PC-3 (cell line): ENCODE results near the gene PLXNC1. TPM values are rescaled to one million over a fixed set of nuclear protein-coding genes. Genes with fewer than 3 reads are reported as not detected.

ENCODE experiments used
- ATAC-seq: fragments of 200-7000 bp; cut with Tn5 transposase; 2 replicates; pipeline ENCODE4 v1.9.1; 2020; ENCODE audit warnings: mild to moderate bottlenecking, moderate library complexity
- BruUV-seq: library from RNA; stranded (reverse); fragments of 400-500 nt; replicated peaks from 2 replicates; lab custom pipeline; 2021; lab: Mats Ljungman, UMichigan
- CTCF ChIA-PET: fragments of 300-600 bp; sonication (Branson Sonifier 250); formaldehyde crosslinking; loops from one replicate; lab custom pipeline; 2022; ENCODE audit warnings: antibody characterized with exemption; lab: Charles Lee
- POLR2A ChIA-PET: fragments of 300-600 bp; sonication (Branson Sonifier 250); formaldehyde crosslinking; loops from one replicate; lab custom pipeline; 2022; ENCODE audit warnings: antibody characterized with exemption; ENCODE audit not compliant: unreplicated experiment; lab: Charles Lee
- DNase-seq: peaks from one replicate; pipeline ENCODE4 v3.0.0-alpha.2; 2015
- H2AFZ ChIP-seq: fragments of 300-600 bp; sonication (generic); 2 replicates; pipeline ENCODE4 v1.6.0; 2016; ENCODE audit warnings: antibody characterized with exemption, low read length
- H3F3A ChIP-seq: fragments of 300-600 bp; sonication (generic); one replicate; pipeline ENCODE4 v1.6.0; 2017; ENCODE audit warnings: antibody characterized with exemption, low read length, control low read depth, mild to moderate bottlenecking; ENCODE audit not compliant: unreplicated experiment
- H3K27ac ChIP-seq: fragments of 300-600 bp; sonication (generic); 2 replicates; pipeline ENCODE4 v1.5.1; 2016; ENCODE audit warnings: mild to moderate bottlenecking, low read length
- H3K27me3 ChIP-seq: fragments of 300-600 bp; sonication (generic); 2 replicates; pipeline ENCODE4 v1.6.1; 2016; ENCODE audit warnings: low read length, mixed read lengths
- H3K36me3 ChIP-seq: fragments of 300-600 bp; sonication (generic); 2 replicates; pipeline ENCODE4 v1.6.1; 2016; ENCODE audit warnings: low read depth, mixed run types, low read length, mixed read lengths
- H3K4me1 ChIP-seq: fragments of 300-600 bp; sonication (generic); 2 replicates; pipeline ENCODE4 v1.5.1; 2016; ENCODE audit warnings: low read length; ENCODE audit not compliant: insufficient read depth
- H3K4me2 ChIP-seq: fragments of 300-600 bp; sonication (generic); 2 replicates; pipeline ENCODE4 v1.6.0; 2016; ENCODE audit warnings: low read length
- H3K4me3 ChIP-seq: fragments of 300-600 bp; sonication (generic); 2 replicates; pipeline ENCODE4 v1.5.1; 2016; ENCODE audit warnings: mild to moderate bottlenecking, low read length, mixed read lengths
- H3K79me2 ChIP-seq: fragments of 300-600 bp; sonication (generic); 2 replicates; pipeline ENCODE4 v1.6.1; 2017; ENCODE audit warnings: low read length, mixed read lengths
- H3K9ac ChIP-seq: fragments of 300-600 bp; sonication (generic); 2 replicates; pipeline ENCODE4 v1.6.0; 2016; ENCODE audit warnings: mild to moderate bottlenecking, low read length
- H3K9me2 ChIP-seq: fragments of 300-600 bp; sonication (generic); replicated peaks from 2 replicates; pipeline ENCODE4 v1.6.1; 2016; ENCODE audit warnings: mixed run types, low read length, mixed read lengths
- H3K9me3 ChIP-seq: fragments of 300-600 bp; sonication (generic); 2 replicates; pipeline ENCODE4 v1.6.1; 2016; ENCODE audit warnings: low read length, mixed read lengths
- H4K20me1 ChIP-seq: fragments of 300-600 bp; sonication (generic); 2 replicates; pipeline ENCODE4 v1.6.1; 2016; ENCODE audit warnings: low read length, mixed read lengths
- CTCF ChIP-seq: fragments of 300-600 bp; sonication (generic); conservative IDR thresholded peaks from 2 replicates; pipeline ENCODE4 v1.5.1; 2017; ENCODE audit warnings: antibody characterized with exemption, low read depth, mild to moderate bottlenecking, low read length
- EZH2 ChIP-seq: fragments of 300-600 bp; sonication (generic); IDR thresholded peaks from one replicate; pipeline ENCODE4 v1.6.1; 2017; ENCODE audit warnings: antibody characterized with exemption, mild to moderate bottlenecking, low read length; ENCODE audit not compliant: unreplicated experiment
- EZH2phosphoT487 ChIP-seq: fragments of 300-600 bp; sonication (generic); IDR thresholded peaks from 2 replicates; pipeline ENCODE4 v1.6.1; 2018; ENCODE audit warnings: mild to moderate bottlenecking, antibody characterized with exemption, low read length, borderline replicate concordance
- intact Hi-C: fragments of 100-400 bp; cut with micrococcal nuclease; formaldehyde crosslinking; loops from 2 replicates; pipeline ENCODE4 v1.9.0; 2023
- total RNA-seq: library from RNA; depleted of rRNA; stranded (reverse); fragments of >200 nt; gene quantifications from 2 replicates; pipeline ENCODE4 v1.2.3, GENCODE V29; 2014

Gene PLXNC1
- total RNA-seq, 1 experiment from 2014 or later: 0.15 TPM

- Histone ChIP-seq H3K27ac (no peak overlapping the region), H2AFZ (no peak overlapping the region), H3K9ac (no peak overlapping the region), H3K4me1 (no peaks in the 10 kb centered on the region), H3K4me2 (no peak overlapping the region), H3K9me3 (no peaks in the 10 kb centered on the region), H4K20me1 (no peaks in the 10 kb centered on the region), H3K9me2 (no peaks in the 10 kb centered on the region), H3K27me3 (no peaks in the 10 kb centered on the region), H3K4me3 (no peak overlapping the region), H3F3A (no peaks in the 10 kb centered on the region), H3K79me2 (no peaks in the 10 kb centered on the region), H3K36me3 (no peaks in the 10 kb centered on the region)
- POLR2A ChIA-PET: no interaction called here
- TF ChIP-seq EZH2phosphoT487: no peak
- no peak for TF ChIP-seq EZH2
- TF ChIP-seq CTCF: no peak
- DNase-seq: no peak
- intact Hi-C loops: no loop called here
- no TSS peak for BruUV-seq
- CTCF ChIA-PET: no interaction called here
- no peak for ATAC-seq
Measured at GRCh38 chr12:94297096-94297699, 148.8 kb downstream of the PLXNC1 start.

GRCh38 chr12:94297876-94298505, 149.6 kb downstream of the PLXNC1 start:
- TF ChIP-seq CTCF: no peak
- TF ChIP-seq EZH2: no peak
- no peak for TF ChIP-seq EZH2phosphoT487
- ChIA-PET CTCF (no interaction called here), POLR2A (no interaction called here)
- Histone ChIP-seq H3K79me2 (no peaks in the 10 kb centered on the region), H4K20me1 (no peaks in the 10 kb centered on the region), H3F3A (no peaks in the 10 kb centered on the region), H3K9me3 (no peaks in the 10 kb centered on the region), H3K4me3 (no peak overlapping the region), H3K4me2 (no peak overlapping the region), H3K4me1 (no peaks in the 10 kb centered on the region), H3K27ac (no peak overlapping the region), H3K9me2 (no peaks in the 10 kb centered on the region), H3K27me3 (no peaks in the 10 kb centered on the region), H3K36me3 (no peaks in the 10 kb centered on the region), H2AFZ (no peak overlapping the region), H3K9ac (no peak overlapping the region)
- ATAC-seq (no peak), DNase-seq (no peak)
- BruUV-seq: no TSS peak
- intact Hi-C loops: no loop called here

- no peak overlapping the region for H3K4me2 ChIP-seq
- H3K9me3 ChIP-seq: no peaks in the 10 kb centered on the region
- ChIA-PET CTCF (no interaction called here), POLR2A (no interaction called here)
- no peak overlapping the region for H3K27ac ChIP-seq
- no peaks in the 10 kb centered on the region for H3K79me2 ChIP-seq
- ATAC-seq: no peak
- H3K4me1 ChIP-seq: no peaks in the 10 kb centered on the region
- H3K36me3 ChIP-seq: no peaks in the 10 kb centered on the region
- no peak overlapping the region for H3K4me3 ChIP-seq
- no peak overlapping the region for H2AFZ ChIP-seq
- TF ChIP-seq CTCF: no peak
- TF ChIP-seq EZH2phosphoT487: no peak
- no peak for TF ChIP-seq EZH2
- no peak for DNase-seq
- H3K27me3 ChIP-seq: no peaks in the 10 kb centered on the region
- no peaks in the 10 kb centered on the region for H3K9me2 ChIP-seq
- H4K20me1 ChIP-seq: no peaks in the 10 kb centered on the region
- no peaks in the 10 kb centered on the region for H3F3A ChIP-seq
- intact Hi-C loops: no loop called here
- no peak overlapping the region for H3K9ac ChIP-seq
- BruUV-seq: no TSS peak
Measured at GRCh38 chr12:94299846-94300245, 151.5 kb downstream of the PLXNC1 start.
